K562 (cell line): ENCODE measurements around the gene BSCL2. TPM values are rescaled to one million over a fixed set of nuclear protein-coding genes. Genes with fewer than 3 reads are reported as not detected.

Experiments used
- CHD7 ChIP-seq: fragments of 200-600 bp; sonication (generic); IDR thresholded peaks from one replicate; pipeline ENCODE4 v1.6.1; 2012; ENCODE audit warnings: mild to moderate bottlenecking, low read depth, low read length, inconsistent platforms
- MLX ChIP-seq, 2 experiments: fragments of 450-650 bp in 1 of 2; sonication (generic) in 1 of 2; formaldehyde crosslinking; conservative IDR thresholded peaks; 2 replicates each; pipeline versions ENCODE4 v1.4.0 to v1.8.1; 2020 to 2022; ENCODE audit warnings: mild to moderate bottlenecking in 1 of 2, missing genetic modification reagents in 1 of 2
- NR1H2 ChIP-seq: sonication (generic); formaldehyde crosslinking; IDR thresholded peaks from 2 replicates; pipeline ENCODE4 v1.4.0; 2020; ENCODE audit warnings: mild to moderate bottlenecking, missing genetic modification reagents
- UBTF ChIP-seq, 2 experiments: IDR thresholded peaks; 2 replicates each; pipeline ENCODE4 v1.6.1; 2012; ENCODE audit warnings: improper control_type of control experiment in 2 of 2, low read depth in 2 of 2, low read length in 2 of 2, borderline replicate concordance in 1 of 2
- ZNF263 ChIP-seq: sonication (generic); formaldehyde crosslinking; IDR thresholded peaks from 2 replicates; pipeline ENCODE4 v1.8.0; 2022; ENCODE audit warnings: mild to moderate bottlenecking, missing genetic modification reagents, borderline replicate concordance
- ZNF280A ChIP-seq: fragments of 450-650 bp; IDR thresholded peaks from 2 replicates; pipeline ENCODE4 v1.6.1; 2018; ENCODE audit warnings: mild to moderate bottlenecking, low read depth; ENCODE audit not compliant: partially characterized antibody
- ZNF316 ChIP-seq: fragments of 450-650 bp; IDR thresholded peaks from 2 replicates; pipeline ENCODE4 v1.6.1; 2016
- ZNF668 ChIP-seq: fragments of 250-450 bp; sonication (Bioruptor Pico); IDR thresholded peaks from 2 replicates; pipeline ENCODE4 v1.8.0; 2022; ENCODE audit warnings: mild to moderate bottlenecking, inconsistent platforms
- polyA plus RNA-seq, 8 experiments: library from polyadenylated mRNA; depleted of rRNA in 4 of 8; stranded (reverse) in 5 of 8; unstranded in 3 of 8; fragments of >200 nt; fragmentation: Nextera tagmentation in 2 of 8; fragmentation: Illumina TruSeq in 1 of 8; extraction: Ambion mirVana in 2 of 8; extraction: Trizol in 1 of 8; gene quantifications; 2 replicates each; pipeline versions ENCODE4 v1.2.1 to v1.2.3, GENCODE V29; 2011 to 2014; ENCODE audit warnings: inconsistent platforms in 1 of 8, missing spikeins in 1 of 8
- total RNA-seq, 7 experiments: library from RNA; depleted of rRNA in 6 of 7; stranded (reverse); fragments of >200 nt in 6 of 7; fragmentation: Illumina TruSeq in 2 of 7; extraction: Trizol in 2 of 7; gene quantifications; 2 replicates each; pipeline versions ENCODE4 v1.2.1 to v1.2.3, GENCODE V29; 2011 to 2021; ENCODE audit warnings: low replicate concordance in 1 of 7

The BSCL2 gene
- total and polyA plus RNA-seq, 9 of the 15 experiments (the other 6 are each of a cell fraction or from before 2014, with no cell fraction given), result 18.9 to 51.7 (median 35.2) TPM

- TF ChIP-seq ZNF316 (0 out of 2 replicates have a peak, but pooled peaks have one; percentile 7), NR1H2 (CRISPR knock-in tag) (no peak), ZNF668 (CRISPR knock-in tag) (no peak), MLX (CRISPR knock-in tag; conservative IDR thresholded peaks at IDR 0.05) (no peak), UBTF (IDR thresholded peaks at IDR 0.05; ENCODE audit: borderline replicate concordance in 1 of 2, low read depth in 2 of 2, low read length in 2 of 2) (peak; percentile 49 to 83; a peak in 3 of 4 replicates), ZNF263 (CRISPR knock-in tag) (peak; percentile 84; the same call in 1 of the 2 replicates), ZNF280A (no peak), CHD7 (no peak)
Observed at GRCh38 chr11:62753736-62754603, 46.7 kb upstream of the BSCL2 start, which contains the start of gene ZBTB3 (continued).
